Activated T-cell treated with anti-CD3 and anti-CD28 coated beads, Interleukin-2, amount 50 U/mL, for 72 hours (primary cell): ENCODE results near the gene PIK3R5. TPM values are rescaled to one million over a fixed set of nuclear protein-coding genes. Genes with fewer than 3 reads are reported as not detected.

Experiments
- ATAC-seq, 2 donors: fragments of 150-1000 bp; cut with Tn5 transposase; replicated peaks in 1 of 2; 2 replicates each; pipeline ENCODE4 v1.10.0; 2021; ENCODE audit warnings: moderate library complexity in 2 of 2, mild to moderate bottlenecking in 1 of 2
- DNase-seq, 2 donors: peaks; one replicate each; pipeline ENCODE4 v3.0.0; 2021 to 2022; ENCODE audit warnings: mixed read lengths in 1 of 2
- H3K27ac Mint-ChIP-seq: one replicate; pipeline ENCODE4 v1.8.0; 2022; ENCODE audit warnings: mild to moderate bottlenecking, moderate library complexity, mixed read lengths
- H3K27me3 Mint-ChIP-seq: one replicate; pipeline ENCODE4 v1.8.0; 2022; ENCODE audit warnings: low read depth, mixed read lengths
- H3K36me3 Mint-ChIP-seq, 2 donors: one replicate each; pipeline ENCODE4 v1.8.0; 2022; ENCODE audit warnings: mixed read lengths in 2 of 2, mild to moderate bottlenecking in 1 of 2; ENCODE audit not compliant: insufficient read depth in 2 of 2
- H3K4me1 Mint-ChIP-seq: one replicate; pipeline ENCODE4 v1.8.0; 2022; ENCODE audit warnings: low read depth, mixed read lengths
- H3K4me3 Mint-ChIP-seq, 2 donors: one replicate each; pipeline ENCODE4 v1.8.0; 2022; ENCODE audit warnings: mild to moderate bottlenecking in 2 of 2, mixed read lengths in 2 of 2, moderate library complexity in 2 of 2
- H3K9me3 Mint-ChIP-seq, 2 donors: one replicate each; pipeline ENCODE4 v1.8.0; 2022; ENCODE audit warnings: mixed read lengths in 2 of 2
- total RNA-seq, 2 donors: library from RNA; stranded (reverse); gene quantifications; one replicate each; pipeline ENCODE4 v1.2.3, GENCODE V29; 2022

The PIK3R5 gene
- total RNA-seq, 2 donors from 2014 or later, result 43.0 to 45.4 TPM

DNA sequence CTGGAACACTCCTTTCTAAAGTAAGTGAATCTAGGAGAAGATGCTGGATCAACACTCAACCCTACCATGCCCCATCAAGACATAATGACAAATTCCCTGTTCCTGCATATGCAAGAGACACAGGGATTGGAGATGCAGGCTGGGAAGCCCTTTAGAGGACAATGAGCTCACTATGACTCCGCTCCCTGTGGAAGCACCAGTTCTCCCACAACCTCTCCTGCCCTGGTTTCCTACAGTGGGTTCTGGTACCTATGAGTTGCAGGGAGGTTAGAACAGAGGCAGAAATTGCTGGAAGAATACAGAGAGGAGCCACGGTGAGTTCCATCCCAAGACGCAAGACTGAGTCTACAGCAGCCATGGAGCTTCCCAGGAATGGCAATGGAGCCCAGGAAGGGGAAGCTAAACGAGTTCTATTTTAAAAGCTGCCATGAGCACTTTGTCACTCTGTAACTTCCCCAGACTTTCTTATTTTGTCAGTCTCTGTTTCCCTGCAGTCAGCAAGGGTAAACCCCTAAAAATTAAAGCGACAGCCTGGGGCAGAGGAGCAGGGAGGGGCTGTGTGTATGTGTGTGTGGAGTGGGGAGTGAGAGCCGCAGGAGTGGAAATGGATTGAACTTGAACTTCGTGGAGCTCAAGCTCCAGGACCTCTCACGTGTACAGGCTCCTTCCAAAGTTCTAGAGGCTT is 55.8 kb downstream of the PIK3R5 start:
- Mint-ChIP-seq H3K27ac (no peak overlapping the region), H3K27me3 (no peaks in the 10 kb centered on the region), H3K4me3 (no peak overlapping the region), H3K36me3 (peaks cover 7 to 13% of the 10 kb centered on the region in 2 donors), H3K4me1 (peaks cover 38% of the 10 kb centered on the region), H3K9me3 (no peaks in the 10 kb centered on the region)
- DNase-seq (no peak), ATAC-seq (no peak)

DNA sequence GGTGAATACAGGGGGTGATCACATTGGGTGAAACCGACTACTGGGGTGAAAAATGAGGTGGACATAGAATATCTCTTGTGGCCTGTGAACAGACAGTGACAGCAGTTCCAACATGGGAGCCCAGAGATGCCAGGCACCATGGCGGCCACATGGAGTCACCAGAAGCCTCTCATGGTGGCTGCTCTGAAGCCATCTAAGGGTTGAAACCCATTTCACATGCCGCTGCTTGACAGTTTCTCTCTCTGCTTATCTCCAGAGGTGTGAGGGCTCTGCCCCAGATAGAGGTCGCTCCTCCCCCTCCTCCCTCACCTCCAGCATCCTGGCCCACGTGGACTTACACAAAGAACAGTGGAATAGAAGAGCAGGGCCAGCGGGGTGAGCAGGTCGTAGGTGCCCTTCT is 60.2 kb downstream of the PIK3R5 start:
- Mint-ChIP-seq H3K4me3 (no peak overlapping the region), H3K4me1 (peaks cover 52% of the 10 kb centered on the region), H3K36me3 (peaks cover 14 to 31% of the 10 kb centered on the region in 2 donors), H3K9me3 (no peaks in the 10 kb centered on the region), H3K27me3 (no peaks in the 10 kb centered on the region), H3K27ac (no peak overlapping the region)
- DNase-seq, result no peak
- no peak for ATAC-seq

DNA sequence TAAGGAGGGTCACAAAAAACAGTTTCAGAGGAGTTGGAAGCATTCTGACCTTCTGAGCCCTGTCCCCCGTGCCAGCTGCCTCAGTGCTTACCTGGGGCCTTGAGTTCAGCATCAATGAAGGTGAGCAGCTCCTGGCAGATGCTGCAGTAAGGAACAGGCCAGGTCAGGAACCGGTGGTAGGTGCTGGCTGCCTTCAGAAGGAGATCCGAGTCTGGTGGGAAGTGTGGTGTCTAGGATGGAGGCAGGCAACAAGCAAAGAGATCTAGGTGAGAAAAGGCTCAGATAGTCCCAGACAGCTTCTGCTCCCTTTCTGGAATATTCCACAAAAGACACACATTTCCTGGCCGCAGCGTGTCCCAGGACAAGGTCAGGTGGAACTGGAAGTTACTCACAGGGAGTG is 60.8 kb downstream of the PIK3R5 start:
- DNase-seq, result no peak
- no peaks in the 10 kb centered on the region for H3K9me3 Mint-ChIP-seq
- ATAC-seq, result no peak
- no peak overlapping the region for H3K4me3 Mint-ChIP-seq
- no peaks in the 10 kb centered on the region for H3K27me3 Mint-ChIP-seq
- H3K36me3 Mint-ChIP-seq, result peaks cover 13 to 31% of the 10 kb centered on the region in 2 donors
- H3K27ac Mint-ChIP-seq, result peak overlapping the region; percentile 1
- peaks cover 52% of the 10 kb centered on the region for H3K4me1 Mint-ChIP-seq

DNA sequence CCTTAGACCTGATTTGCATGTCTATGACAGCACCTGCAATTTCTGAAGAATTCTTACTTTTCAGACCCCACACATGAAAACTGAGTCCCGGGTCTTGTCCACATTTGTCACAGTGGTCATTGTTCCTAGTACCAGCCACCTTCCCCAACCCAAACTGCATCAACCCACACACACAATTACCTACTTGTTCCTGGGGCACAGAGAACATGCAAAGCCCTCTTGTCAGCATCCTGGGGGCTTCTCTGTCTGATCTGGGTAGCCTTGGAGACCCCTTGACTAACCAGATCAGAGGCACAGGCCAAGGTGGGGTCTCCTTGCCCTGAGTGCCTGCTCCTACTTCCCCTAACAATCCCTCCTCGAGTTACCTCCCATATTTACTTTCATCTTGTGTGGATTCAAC is 61.3 kb downstream of the PIK3R5 start:
- Mint-ChIP-seq H3K4me1 (peaks cover 54% of the 10 kb centered on the region), H3K27ac (no peak overlapping the region), H3K36me3 (peaks cover 11 to 31% of the 10 kb centered on the region in 2 donors), H3K27me3 (no peaks in the 10 kb centered on the region), H3K9me3 (no peaks in the 10 kb centered on the region), H3K4me3 (no peak overlapping the region)
- ATAC-seq (no peak), DNase-seq (no peak)

DNA sequence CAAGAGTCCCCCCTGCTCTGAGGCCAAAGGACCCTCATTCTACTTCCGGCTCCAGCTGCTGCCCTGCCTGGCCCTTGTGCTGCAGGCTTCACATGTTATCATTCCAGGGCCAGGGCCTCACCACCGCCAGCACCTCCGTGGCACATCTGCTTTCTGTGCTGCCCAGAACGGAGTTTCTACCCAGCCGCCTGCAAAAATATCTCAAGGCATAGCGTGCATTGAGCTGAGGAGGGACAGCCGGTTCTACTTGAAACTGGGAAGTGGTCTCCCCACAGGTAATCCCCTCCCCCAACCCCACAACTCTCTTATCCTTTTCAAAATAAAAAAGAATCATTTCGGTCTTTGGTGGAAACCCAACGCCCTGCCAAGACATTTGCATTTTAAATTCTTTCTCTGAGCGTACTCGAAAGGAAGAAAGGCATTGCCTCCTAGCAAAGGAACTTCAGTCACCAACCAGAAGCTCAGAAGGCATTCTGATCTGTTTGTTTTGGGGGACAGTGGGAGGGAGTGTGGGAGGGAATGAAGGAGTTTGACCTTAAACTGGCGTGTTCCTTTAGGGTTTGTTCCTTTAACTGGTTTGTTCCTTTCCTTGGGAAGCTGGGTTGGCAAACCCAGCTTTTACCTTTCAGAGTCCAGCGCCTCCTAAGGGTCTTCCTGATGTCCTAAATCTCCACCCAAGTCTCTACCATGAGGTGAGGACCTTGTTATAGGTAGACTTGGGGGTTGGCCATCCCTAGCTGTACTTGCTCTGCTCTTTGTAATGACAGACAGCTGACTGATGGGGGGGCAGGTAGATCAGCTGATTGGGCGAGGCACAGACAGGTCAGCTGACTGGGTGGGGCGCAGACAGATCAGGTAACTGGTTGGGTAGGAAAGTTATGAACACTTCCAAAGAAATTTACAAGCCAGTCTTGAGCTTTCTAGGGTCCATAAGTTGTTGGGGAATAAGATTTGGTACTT is 64.6 kb downstream of the PIK3R5 start:
- H3K4me1 Mint-ChIP-seq, result peaks cover 77% of the 10 kb centered on the region
- no peaks in the 10 kb centered on the region for H3K9me3 Mint-ChIP-seq
- peak in 1 of 2 donors; percentile 53 for DNase-seq
- peak overlapping the region; percentile 26 to 60 for H3K4me3 Mint-ChIP-seq
- peaks cover 13 to 33% of the 10 kb centered on the region in 2 donors for H3K36me3 Mint-ChIP-seq
- no peaks in the 10 kb centered on the region for H3K27me3 Mint-ChIP-seq
- H3K27ac Mint-ChIP-seq, result no peak overlapping the region
- peak in 1 of 2 donors; percentile 40 for ATAC-seq

DNA sequence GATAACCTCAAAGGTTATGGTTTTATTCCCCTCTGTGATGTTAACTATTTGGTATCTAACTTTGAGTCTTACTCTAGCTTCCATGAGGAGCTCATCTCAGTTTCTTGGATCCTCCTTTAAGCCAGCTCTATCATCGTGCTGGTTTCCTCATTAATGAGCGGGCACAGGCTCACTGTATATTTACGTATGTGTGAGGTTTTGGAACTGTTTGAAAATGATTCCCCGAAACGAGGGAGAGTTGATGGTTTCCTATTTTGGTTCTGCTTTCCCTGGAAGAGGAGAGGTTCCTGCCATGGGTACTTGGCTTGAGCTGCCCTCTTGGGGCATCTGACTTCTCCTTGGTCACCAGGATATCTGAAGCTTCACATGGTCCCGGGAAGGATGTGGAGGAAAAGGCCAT is 65.3 kb downstream of the PIK3R5 start:
- H3K9me3 Mint-ChIP-seq, result no peaks in the 10 kb centered on the region
- DNase-seq, result no peak
- no peak for ATAC-seq
- peaks cover 79% of the 10 kb centered on the region for H3K4me1 Mint-ChIP-seq
- no peaks in the 10 kb centered on the region for H3K27me3 Mint-ChIP-seq
- H3K4me3 Mint-ChIP-seq, result peak overlapping the region; percentile 27 to 60
- peaks cover 13 to 31% of the 10 kb centered on the region in 2 donors for H3K36me3 Mint-ChIP-seq
- no peak overlapping the region for H3K27ac Mint-ChIP-seq

DNA sequence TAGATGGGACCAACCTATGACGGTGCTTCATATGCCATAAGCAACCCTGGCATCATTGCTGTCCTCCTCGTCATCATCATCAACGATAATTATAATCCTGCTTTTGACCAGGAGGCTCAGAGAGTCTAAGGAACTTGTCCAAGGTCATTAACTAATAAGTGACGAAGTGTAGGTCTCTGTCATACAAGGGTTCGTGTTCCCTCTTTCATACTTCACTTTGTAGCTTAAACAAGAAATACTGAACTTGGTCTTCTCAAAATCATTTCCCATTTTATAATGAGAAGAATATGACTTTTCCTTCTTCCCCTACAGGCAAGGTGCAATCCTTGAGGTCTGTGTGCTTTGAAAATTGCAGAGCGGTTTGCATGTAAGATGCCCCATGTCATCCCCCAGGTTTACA is 66.9 kb downstream of the PIK3R5 start:
- DNase-seq (no peak), ATAC-seq (no peak)
- Mint-ChIP-seq H3K4me1 (peaks cover 79% of the 10 kb centered on the region), H3K9me3 (no peaks in the 10 kb centered on the region), H3K4me3 (peak overlapping the region; percentile 10 to 55), H3K36me3 (peaks cover 7 to 25% of the 10 kb centered on the region in 2 donors), H3K27me3 (no peaks in the 10 kb centered on the region), H3K27ac (no peak overlapping the region)

DNA sequence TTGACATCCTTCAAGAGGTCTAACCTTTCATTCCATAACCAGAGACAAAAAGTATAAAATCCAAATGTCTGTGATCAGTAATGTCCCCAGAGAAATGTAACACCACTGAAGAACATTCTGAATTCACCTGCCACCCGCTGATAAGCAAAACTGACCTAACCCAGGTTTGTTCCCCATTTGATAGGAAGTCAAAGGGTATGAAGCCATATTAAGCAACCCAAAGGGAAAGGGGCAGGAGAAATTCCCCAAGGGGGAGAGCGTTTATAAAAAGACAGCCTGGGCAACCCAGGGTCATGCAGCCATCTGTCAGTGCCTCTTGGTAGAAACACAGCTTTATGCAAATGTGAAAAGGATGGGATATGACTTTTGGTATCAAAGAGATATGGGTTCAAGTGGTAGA is 67.4 kb downstream of the PIK3R5 start:
- H3K27ac Mint-ChIP-seq, result no peak overlapping the region
- DNase-seq, result no peak
- H3K4me1 Mint-ChIP-seq, result peaks cover 79% of the 10 kb centered on the region

DNA sequence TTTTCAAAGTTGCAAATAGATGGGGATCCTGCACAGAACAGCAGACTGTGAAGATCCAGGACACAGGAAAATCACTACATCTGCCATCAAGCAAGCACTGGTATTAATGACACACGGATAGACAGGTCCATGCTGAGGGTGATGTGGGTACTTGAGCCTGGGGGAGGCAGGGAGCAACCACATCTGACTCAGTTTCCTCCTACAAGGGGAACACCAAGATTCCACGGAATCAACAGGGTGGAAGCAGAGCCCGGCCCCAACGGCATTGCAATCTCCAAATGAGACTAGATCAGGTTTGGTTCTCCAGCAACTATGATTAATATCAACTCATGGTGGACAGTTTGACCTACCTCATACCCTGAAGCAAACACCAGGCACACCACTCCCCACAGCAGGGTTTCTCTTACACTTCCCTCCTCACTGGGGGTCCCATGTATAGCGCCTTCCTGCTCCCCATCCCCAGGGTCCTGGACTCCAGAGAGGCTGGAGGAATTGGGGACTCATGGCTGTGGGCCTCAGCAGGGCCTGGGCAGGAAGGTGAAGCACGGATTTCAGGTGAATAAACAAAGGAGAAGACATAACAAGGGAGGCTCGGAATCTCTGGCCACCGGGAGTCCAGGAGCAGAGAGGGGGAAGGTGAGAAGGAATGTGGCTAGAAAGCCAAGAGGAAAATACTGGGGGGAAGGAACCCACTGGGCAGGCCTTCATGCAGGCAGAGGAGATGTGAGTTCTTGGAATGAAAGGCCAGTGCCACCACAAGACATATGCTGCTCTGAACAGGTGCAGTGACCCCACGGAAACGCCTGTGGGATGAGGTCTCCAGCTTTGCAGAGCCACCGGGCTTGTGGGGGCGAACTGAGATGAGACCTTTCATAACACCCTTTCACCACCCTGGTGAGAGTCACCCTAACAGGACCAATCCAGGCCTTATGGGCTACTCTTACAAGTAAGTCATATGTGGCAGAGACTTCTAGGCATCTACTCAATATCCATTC is 68.6 kb downstream of the PIK3R5 start:
- Mint-ChIP-seq H3K4me1 (peaks cover 86% of the 10 kb centered on the region), H3K36me3 (peaks cover 12 to 23% of the 10 kb centered on the region in 2 donors), H3K4me3 (no peak overlapping the region), H3K9me3 (no peaks in the 10 kb centered on the region), H3K27ac (no peak overlapping the region), H3K27me3 (no peaks in the 10 kb centered on the region)
- ATAC-seq (no peak), DNase-seq (no peak)

More for the DNA sequence above, 67.4 kb downstream of the PIK3R5 start:
- no peaks in the 10 kb centered on the region for H3K9me3 Mint-ChIP-seq
- H3K36me3 Mint-ChIP-seq, result peaks cover 7 to 24% of the 10 kb centered on the region in 2 donors
- H3K27me3 Mint-ChIP-seq, result no peaks in the 10 kb centered on the region
- no peak overlapping the region for H3K4me3 Mint-ChIP-seq
- no peak for ATAC-seq

DNA sequence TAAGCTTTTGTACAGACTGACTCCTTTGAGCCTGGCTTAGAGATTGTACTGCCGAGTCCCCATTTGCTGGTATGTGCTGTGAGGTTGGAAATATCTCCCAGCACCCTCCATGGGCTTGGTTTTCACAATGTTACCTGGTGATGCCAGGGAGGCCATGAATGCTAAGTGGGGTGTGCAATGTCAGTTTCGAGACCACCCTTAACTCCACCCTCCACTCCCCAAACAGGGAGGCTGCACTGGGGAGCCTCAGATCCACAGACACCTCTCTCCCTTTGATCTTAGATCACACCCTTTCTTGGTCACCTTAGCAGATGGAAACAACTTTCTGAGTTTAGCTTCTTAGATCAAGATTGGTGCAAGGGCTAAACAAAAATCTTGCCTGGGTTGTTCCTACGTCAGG is 69.4 kb downstream of the PIK3R5 start:
- no peak overlapping the region for H3K4me3 Mint-ChIP-seq
- DNase-seq (no peak), ATAC-seq (no peak)
- H3K9me3 Mint-ChIP-seq, result no peaks in the 10 kb centered on the region
- H3K27me3 Mint-ChIP-seq, result no peaks in the 10 kb centered on the region
- peaks cover 80% of the 10 kb centered on the region for H3K4me1 Mint-ChIP-seq
- H3K27ac Mint-ChIP-seq, result no peak overlapping the region
- peaks cover 12 to 19% of the 10 kb centered on the region in 2 donors for H3K36me3 Mint-ChIP-seq

DNA sequence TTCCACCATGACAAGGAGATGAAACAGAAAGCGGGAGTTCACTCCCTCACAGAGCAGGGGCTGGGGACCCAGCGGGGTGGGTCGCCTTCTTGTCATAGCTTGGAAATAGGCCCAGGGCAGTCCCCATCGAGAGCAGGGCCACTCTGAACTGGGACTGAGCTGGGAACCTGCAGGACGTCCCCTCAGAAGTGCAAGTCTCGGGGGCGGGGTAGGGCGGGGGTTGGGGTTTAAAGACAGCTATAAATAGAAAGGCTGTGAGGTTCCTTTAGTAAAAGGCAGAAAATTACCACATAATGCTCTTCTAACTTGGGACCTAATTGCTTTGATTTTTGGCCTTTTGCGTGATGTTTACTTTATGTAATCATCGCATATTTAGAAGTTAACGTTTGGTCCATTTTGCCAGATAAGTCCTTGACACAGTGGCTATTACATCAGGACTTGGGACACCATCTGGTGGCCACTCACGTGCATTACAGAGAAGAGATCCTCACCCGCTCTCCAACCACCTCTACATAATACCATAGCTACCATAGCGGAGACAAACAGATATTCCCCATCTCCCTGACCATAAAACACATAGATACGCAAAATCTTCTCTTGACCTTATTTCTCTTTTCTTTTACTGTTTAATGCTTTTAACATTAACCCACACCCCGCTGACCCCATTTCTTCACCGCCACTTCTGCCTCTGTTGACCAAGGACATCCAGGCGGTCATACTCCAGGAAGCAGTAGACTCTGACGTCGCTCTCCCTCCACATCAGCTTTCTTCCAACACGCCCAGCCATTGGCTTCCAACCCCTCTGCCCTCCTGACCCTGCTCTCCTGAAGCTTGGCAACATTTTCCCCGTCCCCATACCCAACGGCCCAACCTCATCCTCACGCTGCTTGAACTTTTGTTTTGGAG is 70.6 kb downstream of the PIK3R5 start:
- Mint-ChIP-seq H3K36me3 (peaks cover 12 to 19% of the 10 kb centered on the region in 2 donors), H3K27me3 (no peaks in the 10 kb centered on the region), H3K4me3 (no peak overlapping the region), H3K27ac (peak overlapping the region; percentile 1), H3K4me1 (peaks cover 68% of the 10 kb centered on the region), H3K9me3 (no peaks in the 10 kb centered on the region)
- ATAC-seq (peak; percentile 30 to 38), DNase-seq (peak; percentile 44 to 53)
